HG03159 (cell line): Measurements from ENCODE around the gene B4GALNT4.
"Not testable (repeated sequence)": the region's sequence is repeated elsewhere in the genome, so short reads cannot be mapped to it uniquely, and the experiment has no call there.

Source experiments
- ATAC-seq: cut with Tn5 transposase; IDR thresholded peaks from one replicate; pipeline ENCODE4 v1.9.1; 2021; ENCODE audit warnings: mild to moderate bottlenecking, moderate library complexity; ENCODE audit not compliant: unreplicated experiment

The B4GALNT4 gene

DNA sequence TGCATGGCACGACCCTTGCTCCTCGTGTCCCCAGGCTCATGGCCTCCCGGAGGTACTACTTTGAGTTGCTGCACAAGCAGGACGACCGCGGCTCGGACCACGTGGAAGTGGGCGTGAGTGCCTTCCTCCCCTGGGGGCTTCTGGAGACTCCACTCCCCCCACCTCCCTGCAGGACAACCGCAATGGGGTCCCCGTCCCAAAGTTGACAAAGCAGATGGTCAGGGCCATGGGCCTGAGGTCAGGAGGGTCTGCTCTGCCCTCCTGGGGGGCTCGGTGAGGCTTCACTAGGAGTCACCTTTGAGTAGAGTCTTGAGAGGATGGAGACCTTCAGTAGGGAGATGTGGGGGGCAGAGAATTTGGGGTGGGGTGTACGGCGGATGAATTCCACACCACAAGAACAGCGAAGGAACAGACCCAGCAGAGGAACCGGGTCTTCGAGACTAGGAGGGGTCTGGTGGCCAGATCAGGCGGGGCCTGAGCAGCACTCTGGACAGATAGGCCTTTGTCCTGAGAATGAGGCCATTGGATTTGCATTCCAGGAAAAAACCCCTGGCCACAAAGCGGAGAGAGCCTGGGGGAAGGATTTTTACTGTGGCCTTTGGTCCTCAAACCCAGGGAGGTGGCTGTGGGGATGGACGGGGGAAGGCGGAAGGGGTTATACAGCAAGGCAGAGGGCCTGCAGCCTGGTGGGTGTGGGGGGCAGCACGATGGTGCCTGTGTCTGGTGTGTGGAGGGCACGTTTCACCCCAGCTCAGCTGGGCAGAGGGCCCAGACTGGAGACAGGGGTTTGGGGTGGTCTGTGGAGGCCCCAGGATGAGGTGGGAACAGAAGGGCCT, 4.6 kb downstream of the B4GALNT4 start:
- no peak for ATAC-seq

DNA sequence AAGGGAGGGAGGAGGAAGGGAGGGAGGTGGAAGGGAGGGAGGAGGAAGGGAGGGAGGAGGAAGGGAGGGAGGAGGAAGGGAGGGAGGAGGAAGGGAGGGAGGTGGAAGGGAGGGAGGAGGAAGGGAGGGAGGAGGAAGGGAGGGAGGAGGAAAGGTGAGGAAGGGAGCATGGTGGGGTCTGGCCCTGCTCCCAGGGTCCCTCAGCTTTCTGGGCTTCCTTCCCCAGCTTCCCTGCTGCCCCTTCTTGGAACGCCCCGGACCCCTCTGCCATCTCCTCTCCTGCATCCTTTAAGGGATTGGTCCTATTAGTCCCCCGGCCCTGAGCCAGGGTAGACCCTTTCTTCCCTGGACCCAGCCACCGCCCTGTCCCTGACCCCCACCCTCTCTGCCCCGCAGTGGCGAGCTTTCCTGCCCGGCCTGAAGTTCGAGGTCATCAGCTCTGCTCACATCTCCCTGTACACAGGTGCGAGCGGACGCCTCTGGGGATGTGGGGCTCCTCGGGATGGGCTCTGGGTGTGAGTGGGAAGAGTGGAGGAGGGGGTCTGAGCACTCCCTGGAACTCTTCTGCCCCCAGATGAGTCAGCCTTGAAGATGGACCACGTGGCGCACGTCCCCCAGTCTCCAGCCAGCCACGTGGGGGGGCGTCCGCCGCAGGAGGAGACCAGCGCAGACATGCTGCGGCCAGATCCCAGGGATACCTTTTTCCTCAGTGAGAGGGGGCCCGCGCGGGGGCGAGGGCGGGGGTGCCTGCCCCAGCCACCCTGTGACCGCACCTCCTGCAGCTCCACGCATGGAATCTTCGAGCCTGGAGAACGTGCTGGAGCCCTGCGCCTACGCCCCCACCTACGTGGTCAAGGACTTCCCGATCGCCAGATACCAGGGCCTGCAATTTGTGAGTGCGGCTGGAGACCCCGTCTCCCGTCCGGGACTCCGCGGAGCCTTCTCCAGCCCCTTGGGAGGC, 6.0 kb downstream of the B4GALNT4 start:
- no peak for ATAC-seq

DNA sequence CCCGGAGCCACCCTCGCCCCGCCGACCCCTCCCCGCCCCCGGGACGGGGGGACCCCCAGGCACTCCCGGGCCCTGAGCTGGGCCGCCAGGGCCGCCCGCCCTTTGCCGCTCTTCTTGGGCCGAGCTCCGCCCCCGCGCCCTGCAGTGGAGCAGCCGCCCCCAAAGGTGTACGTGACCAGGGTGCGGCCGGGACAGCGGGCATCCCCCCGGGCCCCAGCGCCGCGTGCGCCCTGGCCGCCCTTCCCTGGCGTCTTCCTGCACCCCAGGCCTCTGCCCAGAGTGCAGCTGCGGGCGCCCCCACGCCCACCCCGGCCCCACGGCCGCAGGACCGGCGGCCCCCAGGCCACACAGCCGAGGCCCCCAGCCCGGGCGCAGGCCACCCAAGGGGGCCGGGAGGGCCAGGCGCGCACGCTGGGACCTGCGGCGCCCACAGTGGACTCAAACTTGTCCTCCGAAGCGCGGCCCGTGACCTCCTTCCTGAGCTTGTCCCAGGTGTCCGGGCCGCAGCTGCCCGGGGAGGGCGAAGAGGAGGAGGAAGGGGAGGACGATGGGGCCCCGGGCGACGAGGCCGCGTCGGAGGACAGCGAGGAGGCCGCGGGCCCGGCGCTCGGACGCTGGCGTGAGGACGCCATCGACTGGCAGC, 7.4 kb downstream of the B4GALNT4 start:
- ATAC-seq: no peak

DNA sequence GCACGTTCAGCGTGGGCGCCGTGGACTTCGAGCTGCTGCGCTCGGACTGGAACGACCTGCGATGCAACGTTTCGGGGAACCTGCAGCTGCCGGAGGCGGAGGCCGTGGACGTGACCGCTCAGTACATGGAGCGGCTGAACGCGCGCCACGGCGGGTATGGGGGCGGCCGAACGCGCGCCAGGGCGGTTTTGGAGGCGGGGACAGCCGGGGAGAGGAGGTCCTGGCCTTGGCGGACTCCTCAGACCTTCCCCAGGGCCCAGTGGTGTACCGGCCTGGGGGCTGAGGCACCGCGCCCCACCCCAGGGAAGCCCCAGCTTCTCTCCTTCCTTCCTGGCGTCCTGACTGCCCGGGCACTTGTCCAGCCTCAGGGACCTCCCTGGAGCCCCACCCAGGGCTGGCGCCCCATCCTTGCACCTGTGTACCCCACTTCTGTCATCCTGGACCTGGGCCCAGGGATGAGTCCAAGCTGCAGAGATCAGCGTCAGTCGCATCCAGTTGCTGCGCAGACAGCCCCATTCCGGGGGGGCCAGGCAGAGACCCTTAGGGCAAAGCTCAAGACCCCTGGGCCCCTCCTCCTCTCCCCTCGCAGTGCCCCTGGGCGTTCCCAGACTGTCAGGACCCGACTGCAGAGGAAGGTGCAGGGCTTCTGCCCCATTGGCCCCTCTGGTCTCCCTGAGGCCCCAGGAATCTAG, 8.0 kb downstream of the B4GALNT4 start:
- no peak for ATAC-seq

DNA sequence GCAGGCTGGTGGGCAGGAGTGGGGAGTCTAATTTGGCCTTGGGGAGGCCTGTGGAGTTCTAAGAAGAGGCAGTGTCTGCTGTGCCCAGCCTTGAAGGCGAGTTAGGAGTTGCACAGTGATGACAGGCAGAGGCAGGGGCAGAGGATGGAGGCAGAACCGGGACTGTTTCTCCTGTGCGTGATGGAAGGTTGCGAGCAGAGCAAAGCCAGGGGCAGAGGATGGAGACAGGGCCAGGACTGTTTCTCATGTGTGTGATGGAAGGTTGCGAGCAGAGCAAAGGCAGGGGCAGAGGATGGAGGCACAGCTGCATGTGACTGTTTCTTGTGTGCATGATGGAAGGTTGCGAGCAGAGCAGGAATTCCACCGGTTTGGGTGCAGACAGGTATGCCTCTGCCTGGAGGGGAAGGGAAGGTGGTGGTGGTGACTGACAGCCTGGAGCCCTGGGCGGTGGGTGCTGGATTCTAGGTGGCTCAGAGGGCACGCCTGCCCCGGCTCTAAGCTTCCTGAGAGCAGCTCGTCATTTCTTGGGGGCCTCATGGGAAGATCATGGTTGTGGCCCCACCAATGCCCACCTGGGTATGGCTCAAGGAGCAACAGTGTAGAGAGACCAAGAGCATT, 8.7 kb downstream of the B4GALNT4 start:
- ATAC-seq: no peak

DNA sequence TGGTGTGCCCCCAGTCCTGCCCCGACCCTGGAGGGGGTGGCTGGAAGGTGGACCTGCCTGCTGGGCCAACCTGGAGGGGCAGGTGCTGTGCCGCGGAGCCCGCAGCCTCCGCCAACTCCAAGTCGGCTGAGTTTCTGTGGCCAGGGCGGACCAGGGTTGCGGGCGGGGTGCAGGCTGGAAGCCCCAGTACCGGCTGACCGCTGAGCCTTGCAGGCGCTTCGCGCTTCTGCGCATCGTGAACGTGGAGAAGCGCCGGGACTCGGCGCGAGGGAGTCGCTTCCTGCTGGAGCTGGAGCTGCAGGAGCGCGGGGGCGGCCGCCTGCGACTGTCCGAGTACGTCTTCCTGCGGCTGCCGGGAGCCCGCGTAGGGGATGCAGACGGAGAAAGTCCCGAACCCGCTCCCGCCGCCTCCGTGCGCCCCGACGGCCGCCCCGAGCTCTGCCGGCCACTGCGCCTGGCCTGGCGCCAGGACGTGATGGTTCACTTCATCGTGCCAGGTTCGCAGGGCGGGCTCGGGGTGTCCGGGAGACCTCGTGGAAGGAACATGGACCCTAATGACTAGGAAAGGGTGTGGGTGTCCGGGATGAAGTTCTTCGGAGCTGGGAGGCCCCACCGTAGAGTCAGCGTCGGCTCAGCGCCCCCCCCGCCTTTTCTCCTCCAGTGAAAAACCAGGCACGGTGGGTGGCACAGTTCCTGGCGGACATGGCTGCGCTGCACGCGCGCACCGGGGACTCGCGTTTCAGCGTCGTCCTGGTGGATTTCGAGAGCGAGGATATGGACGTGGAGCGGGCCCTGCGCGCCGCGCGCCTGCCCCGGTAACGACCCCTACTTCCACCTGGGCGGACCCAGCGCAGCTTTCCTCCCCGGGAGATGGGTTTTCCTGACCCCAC, 10.2 kb downstream of the B4GALNT4 start:
- ATAC-seq: no peak

DNA sequence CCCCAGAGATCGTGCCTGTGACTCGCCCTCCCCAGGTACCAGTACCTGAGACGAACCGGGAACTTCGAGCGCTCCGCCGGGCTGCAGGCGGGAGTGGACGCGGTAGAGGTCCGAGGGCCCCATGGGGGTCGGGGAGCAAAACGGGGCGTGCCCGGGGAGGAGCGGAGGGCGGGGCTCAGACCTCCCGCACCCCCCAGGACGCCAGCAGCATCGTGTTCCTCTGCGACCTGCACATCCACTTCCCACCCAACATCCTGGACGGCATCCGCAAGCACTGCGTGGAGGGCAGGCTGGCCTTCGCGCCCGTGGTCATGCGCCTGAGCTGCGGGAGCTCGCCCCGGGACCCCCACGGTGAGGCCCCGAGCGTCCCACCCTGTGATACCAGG, 10.8 kb downstream of the B4GALNT4 start:
- no peak for ATAC-seq

DNA sequence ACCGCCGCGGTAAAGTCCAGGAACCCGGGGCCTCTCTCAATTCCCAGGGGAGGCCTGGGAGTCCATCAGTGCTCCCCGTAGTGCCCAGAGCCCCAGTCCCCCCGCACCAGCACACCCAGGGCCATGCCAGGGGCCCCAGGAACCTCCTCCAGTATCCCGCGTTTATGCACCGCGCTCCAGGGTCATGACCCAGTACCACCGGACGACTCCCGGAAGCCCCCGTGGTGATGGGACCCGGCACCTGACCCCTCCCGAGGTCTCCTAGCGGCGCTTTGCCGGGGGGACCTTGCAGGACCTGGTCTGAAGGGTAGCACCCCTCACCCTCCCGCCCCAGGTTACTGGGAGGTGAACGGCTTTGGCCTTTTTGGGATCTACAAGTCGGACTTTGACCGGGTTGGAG, 11.2 kb downstream of the B4GALNT4 start:
- ATAC-seq: no peak

DNA sequence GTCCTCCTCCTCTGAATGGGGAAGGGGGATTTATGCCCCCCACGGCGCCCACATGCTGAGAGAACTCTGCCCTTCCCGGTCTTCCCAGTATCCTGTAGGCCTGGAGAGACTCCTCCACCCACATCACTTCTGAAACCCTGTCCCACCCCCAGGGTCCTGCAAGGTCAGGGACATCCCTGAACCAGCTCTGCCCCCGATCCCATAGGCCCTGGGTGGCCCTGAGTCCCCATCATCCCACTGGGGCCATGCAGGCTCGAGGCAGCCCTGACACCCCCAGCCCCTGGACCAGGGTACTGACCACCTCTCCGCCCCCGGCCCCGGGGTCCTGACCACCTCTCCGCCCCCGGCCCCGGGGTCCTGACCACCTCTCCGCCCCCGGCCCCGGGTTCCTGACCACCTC, 11.7 kb downstream of the B4GALNT4 start:
- ATAC-seq: no peak

DNA sequence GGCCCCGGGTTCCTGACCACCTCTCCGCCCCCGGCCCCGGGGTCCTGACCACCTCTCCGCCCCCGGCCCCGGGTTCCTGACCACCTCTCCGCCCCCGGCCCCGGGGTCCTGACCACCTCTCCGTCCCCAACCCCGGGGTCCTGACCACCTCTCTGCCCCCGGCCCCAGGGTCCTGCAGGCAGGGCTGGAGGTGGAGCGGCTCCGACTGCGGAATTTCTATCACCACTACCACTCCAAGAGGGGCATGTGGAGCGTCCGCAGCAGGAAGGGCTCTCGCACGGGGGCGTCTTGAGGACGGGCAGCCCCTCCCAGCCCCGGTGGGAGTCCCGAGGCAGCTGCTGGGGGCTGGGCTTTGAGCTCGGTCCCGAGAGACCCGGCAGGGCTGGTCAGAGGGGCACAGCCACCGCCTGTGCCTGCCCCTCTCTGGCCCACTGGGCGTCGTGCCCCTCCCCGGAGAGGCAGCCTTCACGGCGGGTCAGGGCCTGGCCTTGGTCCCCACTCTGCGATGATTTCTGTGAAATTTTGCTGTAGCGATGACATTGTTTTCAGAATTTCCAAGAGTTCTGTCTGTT, 12.3 kb downstream of the B4GALNT4 start:
- ATAC-seq: no peak

DNA sequence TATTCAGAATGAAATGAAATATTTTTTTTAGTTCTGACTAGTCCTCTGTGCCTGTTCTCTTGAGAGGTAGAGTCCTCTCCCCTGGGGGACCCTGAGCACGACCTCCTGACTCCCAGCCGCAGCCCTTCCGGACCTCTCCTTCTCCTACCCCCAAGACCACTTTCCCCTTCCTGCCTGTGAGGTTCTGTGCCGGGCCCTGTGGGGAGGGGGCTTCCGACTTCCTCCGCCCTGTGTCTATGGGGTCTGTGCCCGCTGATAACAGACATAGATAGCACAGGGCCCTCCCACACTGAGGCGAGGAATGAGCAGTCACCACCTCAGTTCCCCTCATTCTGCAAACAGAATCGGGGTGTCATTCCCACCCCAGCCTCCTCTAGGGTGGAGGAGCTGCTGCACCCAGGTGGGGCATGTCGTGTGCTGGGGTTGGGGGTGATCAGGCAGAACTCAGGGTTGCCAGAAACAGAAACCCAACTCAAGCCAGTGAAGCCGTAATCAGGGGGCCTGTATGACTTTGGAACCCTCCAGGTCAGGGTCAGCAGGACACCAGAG, 12.9 kb downstream of the B4GALNT4 start:
- no peak for ATAC-seq

DNA sequence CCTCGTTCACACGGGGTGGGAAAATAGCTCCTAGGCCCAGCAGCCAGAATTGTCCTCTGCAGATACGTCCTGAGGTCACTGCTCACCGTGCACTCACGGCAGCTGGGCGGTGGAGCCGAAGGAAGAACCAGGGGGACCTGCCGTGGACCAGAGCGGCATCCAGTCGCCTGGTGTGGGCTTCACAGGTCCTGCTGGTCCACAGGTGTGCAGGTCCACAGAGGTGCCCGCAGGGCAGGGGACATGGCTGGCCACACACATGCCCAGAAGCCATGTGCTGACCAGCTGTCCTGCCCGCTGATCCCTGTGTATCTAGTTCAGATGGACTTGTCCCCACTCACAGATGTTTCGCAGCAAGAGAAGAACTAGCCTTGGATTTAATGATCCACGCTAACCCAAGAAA, 14.1 kb downstream of the B4GALNT4 start:
- ATAC-seq: no peak

DNA sequence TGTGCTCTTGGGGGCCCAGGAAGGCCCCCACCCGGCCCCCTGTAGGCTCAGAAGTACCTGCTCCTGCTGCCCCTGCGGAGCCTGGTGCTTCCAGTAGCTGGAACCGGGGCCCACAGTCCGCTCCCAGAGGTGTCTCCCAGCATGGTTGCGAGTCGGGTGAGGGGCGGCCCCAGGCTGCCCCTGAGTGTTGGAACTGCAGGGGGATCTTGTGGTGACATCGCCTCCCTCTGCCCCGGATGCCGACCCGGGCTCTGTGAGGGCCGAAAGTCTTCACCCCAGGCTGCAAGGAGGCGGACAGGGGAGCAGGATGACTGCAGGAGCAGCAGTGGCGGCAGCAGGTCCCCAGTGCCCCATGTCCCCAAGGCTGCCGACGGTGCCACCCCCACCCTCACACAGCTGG, 15.2 kb downstream of the B4GALNT4 start:
- ATAC-seq: no peak

DNA sequence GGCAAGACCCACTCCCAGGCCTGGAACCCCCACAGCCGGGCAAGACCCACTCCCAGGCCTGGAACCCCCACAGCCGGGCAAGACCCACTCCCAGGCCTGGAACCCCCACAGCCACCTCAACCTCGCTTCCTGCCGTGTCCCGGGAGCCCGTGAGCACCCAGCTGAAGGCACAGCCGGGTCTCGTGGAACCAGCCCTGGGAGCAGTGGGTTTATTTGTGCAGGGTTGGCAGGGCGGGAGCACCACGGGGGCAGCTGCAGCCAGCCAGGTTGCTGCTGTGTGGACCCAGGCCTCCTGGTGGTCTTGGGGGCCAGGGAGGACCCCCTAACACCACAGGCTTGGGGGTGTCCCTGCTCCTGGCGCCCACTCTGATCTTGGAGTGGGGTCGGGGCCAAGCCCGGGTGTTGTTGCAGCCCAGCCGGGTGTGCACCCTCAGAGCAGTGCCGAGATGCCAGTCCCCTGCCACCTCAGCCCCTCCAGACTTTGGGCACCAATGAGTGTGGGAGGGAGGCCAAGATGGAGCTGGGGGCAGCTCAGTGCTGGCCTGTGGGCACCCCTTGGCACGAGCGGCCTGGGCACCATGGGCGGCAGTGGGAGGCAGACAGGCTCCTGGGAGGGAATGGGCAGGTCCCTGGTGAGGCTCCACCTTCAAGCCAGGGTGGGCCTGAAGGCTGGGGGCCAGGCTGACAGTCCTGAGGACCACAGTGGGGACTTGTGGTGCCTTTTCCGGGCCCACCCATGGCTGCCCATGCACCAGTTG, 16.5 kb downstream of the B4GALNT4 start:
- no peak for ATAC-seq

DNA sequence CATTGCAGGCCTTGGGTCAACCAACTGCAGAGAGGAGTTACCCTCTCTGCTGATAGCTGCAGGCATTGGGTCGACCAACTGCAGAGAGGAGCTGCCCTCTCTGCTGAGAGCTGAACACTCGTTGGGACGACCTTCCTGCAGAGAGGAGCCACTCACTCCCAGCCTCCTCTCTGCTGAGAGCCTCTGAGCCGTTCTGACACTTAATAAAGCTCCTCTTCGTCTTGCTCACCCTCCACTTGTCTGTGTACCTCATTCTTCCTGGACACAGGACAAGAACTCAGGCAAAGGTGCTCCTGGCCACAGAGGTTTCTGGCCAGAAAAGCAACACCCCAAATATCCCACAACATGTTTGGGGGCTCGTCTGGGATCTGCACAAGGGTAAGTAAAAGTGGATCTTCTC, 17.2 kb downstream of the B4GALNT4 start:
- no peak for ATAC-seq

DNA sequence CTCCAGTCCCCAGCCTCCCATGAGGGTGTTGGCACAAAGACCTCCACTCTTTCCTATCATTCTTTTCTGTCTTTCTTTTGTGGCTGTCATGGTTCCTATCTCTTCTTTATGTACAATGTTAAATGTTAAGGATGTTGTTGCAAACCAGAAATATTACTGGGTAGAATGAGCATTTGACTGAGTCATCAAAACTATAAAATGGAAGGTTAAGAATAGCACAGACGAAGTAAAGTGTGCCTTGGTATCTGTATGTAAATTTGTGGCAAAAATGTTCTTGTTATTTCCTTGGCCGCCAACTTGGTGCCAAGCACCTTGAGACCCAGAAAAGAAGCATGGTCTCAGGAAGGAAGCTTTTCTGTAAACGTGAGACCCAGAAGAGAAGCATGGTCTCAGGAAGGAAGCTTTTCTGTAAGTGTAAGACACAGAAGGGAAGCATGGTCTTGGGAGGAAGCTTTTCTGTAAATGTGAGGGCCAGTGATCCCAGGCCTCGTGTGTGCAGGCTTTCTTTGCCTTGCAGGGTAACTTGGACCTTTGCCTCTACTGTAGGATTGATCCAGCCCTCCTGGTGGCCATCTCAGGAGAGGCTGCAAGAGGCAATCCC, 18.0 kb downstream of the B4GALNT4 start:
- no peak for ATAC-seq

DNA sequence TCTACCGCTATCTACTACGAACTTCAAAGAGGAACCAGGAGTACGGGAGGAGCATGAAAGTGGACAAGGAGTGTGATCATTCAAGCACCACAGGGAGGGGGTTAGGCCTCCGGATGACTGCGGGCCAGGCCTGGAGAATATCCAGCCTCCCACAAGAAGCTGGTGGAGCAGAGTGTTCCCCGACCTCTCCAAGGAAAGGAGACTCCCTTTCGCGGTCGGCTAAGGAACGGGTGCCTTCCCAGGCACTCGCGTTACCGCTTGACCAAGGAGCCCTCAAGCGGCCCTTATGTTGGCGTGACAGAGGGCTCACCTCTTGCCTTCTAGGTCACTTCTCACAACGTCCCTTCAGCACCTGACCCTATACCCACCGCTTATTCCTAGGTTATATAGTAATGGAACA, 20.1 kb downstream of the B4GALNT4 start:
- ATAC-seq: not testable (repeated sequence)

DNA sequence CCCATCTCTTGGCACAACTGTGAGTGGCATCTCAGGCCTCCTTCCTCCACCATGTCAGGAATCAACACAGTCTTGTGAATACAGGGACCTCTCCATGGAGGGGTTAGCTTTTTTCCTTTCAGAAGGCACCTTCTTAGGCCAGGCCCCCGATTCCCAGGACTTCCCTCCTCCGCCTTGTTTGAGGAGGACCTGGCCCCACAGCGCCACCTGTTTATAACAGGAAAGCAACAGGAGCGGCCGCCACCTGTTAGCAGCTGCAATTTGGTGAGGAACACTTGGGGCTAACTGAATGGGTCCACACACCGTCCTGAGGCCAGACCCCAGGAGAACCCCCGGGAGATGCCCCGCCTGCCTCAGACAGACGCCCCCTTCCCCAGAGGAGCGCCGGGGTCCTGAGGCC, 20.9 kb downstream of the B4GALNT4 start:
- ATAC-seq: no peak
